ENCODE data around the gene GRIP1. TPM values are rescaled to one million over a fixed set of nuclear protein-coding genes. Genes with fewer than 3 reads are reported as not detected.
"Not testable (repeated sequence)": the region's sequence is repeated elsewhere in the genome, so short reads cannot be mapped to it uniquely, and the experiment has no call there.

GRIP1 gene
- polyA plus RNA-seq, 1 experiment: 0.63 TPM

DNA sequence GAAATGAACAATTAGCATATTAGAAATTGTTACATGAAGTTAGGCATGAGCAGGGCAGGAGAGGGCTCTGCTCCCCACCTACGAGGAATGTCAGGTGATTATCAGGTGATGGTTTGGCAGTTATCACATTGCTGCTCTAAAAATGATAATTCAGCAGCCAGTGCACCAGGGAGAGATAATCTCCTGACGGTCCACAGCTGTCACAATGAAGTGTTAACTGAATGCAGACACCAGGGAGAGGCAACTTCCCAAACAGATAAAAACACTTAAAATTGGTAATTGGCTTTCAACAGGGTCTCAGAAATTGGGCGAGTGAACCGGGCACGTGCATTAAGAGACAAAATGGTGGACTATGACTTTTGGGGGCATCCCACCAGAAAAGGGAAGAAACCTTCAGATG is 176.0 kb downstream of the GRIP1 start:
- no peaks in the 10 kb centered on the region for H3K27me3 ChIP-seq (ENCODE audit: control insufficient read depth, insufficient read depth, low read length)
- POLR2A ChIA-PET: no interaction called here
- CTCF ChIA-PET: no interaction called here
- no peak for DNase-seq (ENCODE audit: low read depth)
- H3K36me3 ChIP-seq (ENCODE audit: control insufficient read depth, insufficient read depth, low read length): no peaks in the 10 kb centered on the region
- no peak for TF ChIP-seq CTCF (IDR thresholded peaks at IDR 0.05; ENCODE audit: insufficient read depth, low read depth, low read length)
- H3K4me3 ChIP-seq (ENCODE audit: low read depth, low read length): no peak overlapping the region

GRCh38 chr12:66500841-66501240 is 178.0 kb downstream of the GRIP1 start:
- POLR2A ChIA-PET: no interaction called here
- DNase-seq (ENCODE audit: low read depth): no peak
- H3K36me3 ChIP-seq (ENCODE audit: control insufficient read depth, insufficient read depth, low read length): no peaks in the 10 kb centered on the region
- no peak overlapping the region for H3K4me3 ChIP-seq (ENCODE audit: low read depth, low read length)
- H3K27me3 ChIP-seq (ENCODE audit: control insufficient read depth, insufficient read depth, low read length): 0 out of 2 replicates have a peak, but pooled peaks cover 2% of the 10 kb centered on the region
- no peak for TF ChIP-seq CTCF (IDR thresholded peaks at IDR 0.05; ENCODE audit: insufficient read depth, low read depth, low read length)
- CTCF ChIA-PET: interaction anchor here (0.7 kb wide), 1 partner anchor 20 kb away, joined by 3 read pairs; no protein-coding TSS in a partner anchor

GRCh38 chr12:66500091-66500490 is 178.8 kb downstream of the GRIP1 start:
- no peak for DNase-seq (ENCODE audit: low read depth)
- POLR2A ChIA-PET: no interaction called here
- CTCF ChIA-PET: no interaction called here
- TF ChIP-seq CTCF (IDR thresholded peaks at IDR 0.05; ENCODE audit: insufficient read depth, low read depth, low read length): no peak
- Histone ChIP-seq H3K4me3 (ENCODE audit: low read depth, low read length) (no peak overlapping the region), H3K27me3 (ENCODE audit: control insufficient read depth, insufficient read depth, low read length) (0 out of 2 replicates have a peak, but pooled peaks cover 2% of the 10 kb centered on the region), H3K36me3 (ENCODE audit: control insufficient read depth, insufficient read depth, low read length) (no peaks in the 10 kb centered on the region)

DNA sequence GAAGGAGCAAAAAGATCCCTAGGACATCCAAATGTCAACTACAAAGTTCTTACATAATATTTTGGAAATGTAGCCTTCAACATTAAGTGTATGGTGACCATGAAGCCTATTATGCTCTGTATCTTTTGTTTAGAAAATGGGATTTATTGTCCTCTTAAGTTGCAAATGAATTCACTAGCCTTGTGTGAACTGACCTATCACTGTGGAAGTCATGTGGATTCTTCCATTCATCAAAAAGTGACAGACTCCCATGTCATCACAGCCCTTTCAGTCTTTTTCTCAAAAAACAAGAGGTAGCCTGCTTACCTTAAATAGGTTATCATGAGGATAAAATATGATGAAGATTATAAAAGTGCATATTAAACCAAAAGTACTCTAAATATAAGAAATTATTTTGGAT is 179.9 kb downstream of the GRIP1 start:
- POLR2A ChIA-PET: no interaction called here
- 0 out of 2 replicates have a peak, but pooled peaks cover 2% of the 10 kb centered on the region for H3K27me3 ChIP-seq (ENCODE audit: control insufficient read depth, insufficient read depth, low read length)
- TF ChIP-seq CTCF (IDR thresholded peaks at IDR 0.05; ENCODE audit: insufficient read depth, low read depth, low read length): no peak
- CTCF ChIA-PET: no interaction called here
- DNase-seq (ENCODE audit: low read depth): no peak
- no peak overlapping the region for H3K4me3 ChIP-seq (ENCODE audit: low read depth, low read length)
- H3K36me3 ChIP-seq (ENCODE audit: control insufficient read depth, insufficient read depth, low read length): no peaks in the 10 kb centered on the region

GRCh38 chr12:66498059-66498458 is 180.8 kb downstream of the GRIP1 start:
- H3K4me3 ChIP-seq (ENCODE audit: low read depth, low read length); CTCF ChIA-PET; POLR2A ChIA-PET: not testable (repeated sequence)

More at GRCh38 chr12:66498059-66498458, 180.8 kb downstream of the GRIP1 start:
- H3K36me3 ChIP-seq (ENCODE audit: control insufficient read depth, insufficient read depth, low read length); DNase-seq (ENCODE audit: low read depth); H3K27me3 ChIP-seq (ENCODE audit: control insufficient read depth, insufficient read depth, low read length): not testable (repeated sequence)
